Measurements from ENCODE around the gene SDK1.

GRCh38 chr7:4234498-4234855 is 933.4 kb downstream of the SDK1 start:
- TF ChIP-seq EZH2 (IDR thresholded peaks at IDR 0.05; ENCODE audit: insufficient read depth, poor library complexity, severe bottlenecking): no peak
- no peak for TF ChIP-seq EZH2phosphoT487 (IDR thresholded peaks at IDR 0.05; ENCODE audit: insufficient read depth, low read depth)

Data from GM23248 (cell line).